Esophagus (tissue), 2 donors: ENCODE data around the gene ZC3H12D. TPM values are rescaled to one million over a fixed set of nuclear protein-coding genes. Genes with fewer than 3 reads are reported as not detected.

ENCODE experiments used
- H3K27ac ChIP-seq, 2 donors: one replicate each; pipeline ENCODE4 v1.5.1; 2013; ENCODE audit warnings: low read depth in 2 of 2, mild to moderate bottlenecking in 2 of 2, inconsistent platforms in 1 of 2, low read length in 1 of 2, moderate library complexity in 1 of 2
- H3K27me3 ChIP-seq, 2 donors: one replicate each; pipeline ENCODE4 v1.6.1; 2013; ENCODE audit warnings: low read length in 2 of 2, control low read depth in 1 of 2, mild to moderate bottlenecking in 1 of 2; ENCODE audit not compliant: insufficient read depth in 2 of 2, control insufficient read depth in 1 of 2
- H3K36me3 ChIP-seq, 2 donors: one replicate each; pipeline ENCODE4 v1.6.1; 2013; ENCODE audit warnings: low read length in 1 of 2; ENCODE audit not compliant: control insufficient read depth in 2 of 2, insufficient read depth in 2 of 2
- H3K4me1 ChIP-seq, 2 donors: one replicate each; pipeline ENCODE4 v1.6.1; 2013; ENCODE audit warnings: low read length in 1 of 2; ENCODE audit not compliant: control insufficient read depth in 2 of 2, insufficient read depth in 2 of 2
- H3K4me3 ChIP-seq, 2 donors: one replicate each; pipeline ENCODE4 v1.5.1; 2013; ENCODE audit warnings: low read length in 2 of 2, mild to moderate bottlenecking in 2 of 2, low read depth in 1 of 2, moderate library complexity in 1 of 2
- H3K9me3 ChIP-seq, 2 donors: one replicate each; pipeline ENCODE4 v1.6.1; 2013; ENCODE audit warnings: mild to moderate bottlenecking in 2 of 2, low read depth in 1 of 2, low read length in 1 of 2, moderate library complexity in 1 of 2; ENCODE audit not compliant: control insufficient read depth in 2 of 2, insufficient read depth in 1 of 2
- WGBS, 2 donors: extraction: QIAGEN DNeasy Blood & Tissue Kit; methylation state at CpG; one replicate each; pipeline ENCODE4 v1.1.7; 2013; 5-methylcytosine and 5-hydroxymethylcytosine counted together
- polyA plus RNA-seq, 2 donors: library from polyadenylated mRNA; stranded (reverse); fragments of 200-250 nt; gene quantifications; one replicate each; pipeline ENCODE4 v1.2.3, GENCODE V29; 2013
- donor health status: healthy with polysubstance abuse.
- donor health status: Bipolar disorder and iron deficiency.

The ZC3H12D gene
- polyA plus RNA-seq, 2 donors, result 0.20 to 0.29 TPM

- H3K9me3 ChIP-seq, result no peaks in the 10 kb centered on the region
- no peaks in the 10 kb centered on the region for H3K4me1 ChIP-seq
- H3K4me3 ChIP-seq, result no peak overlapping the region
- no peaks in the 10 kb centered on the region for H3K36me3 ChIP-seq
- 65 to 74% methylated on average over 6 of the region's 6 CpGs for WGBS, 2 donors
- H3K27me3 ChIP-seq, result no peaks in the 10 kb centered on the region
- H3K27ac ChIP-seq, result no peak overlapping the region
Observed at GRCh38 chr6:149476789-149477455, 7.9 kb downstream of the ZC3H12D start.

GRCh38 chr6:149474108-149474935 lies 10.5 kb downstream of the ZC3H12D start:
- 79 to 80% methylated on average over 30 of the region's 30 CpGs for WGBS, 2 donors
- Histone ChIP-seq H3K27me3 (no peaks in the 10 kb centered on the region), H3K9me3 (no peaks in the 10 kb centered on the region)

GRCh38 chr6:149473080-149474052 lies 11.4 kb downstream of the ZC3H12D start:
- H3K9me3 ChIP-seq, result no peaks in the 10 kb centered on the region
- no peaks in the 10 kb centered on the region for H3K27me3 ChIP-seq
- no peaks in the 10 kb centered on the region for H3K36me3 ChIP-seq
- H3K4me1 ChIP-seq, result no peaks in the 10 kb centered on the region
- 35 to 45% methylated on average over 21 of the region's 21 CpGs for WGBS, 2 donors
- H3K27ac ChIP-seq, result no peak overlapping the region
- no peak overlapping the region for H3K4me3 ChIP-seq

More at GRCh38 chr6:149474108-149474935, 10.5 kb downstream of the ZC3H12D start:
- Histone ChIP-seq H3K36me3 (no peaks in the 10 kb centered on the region), H3K4me3 (no peak overlapping the region), H3K27ac (no peak overlapping the region), H3K4me1 (no peaks in the 10 kb centered on the region)

- 91 to 94% methylated on average over 5 of the region's 5 CpGs for WGBS, 2 donors
- H3K27ac ChIP-seq, result no peak overlapping the region
- no peaks in the 10 kb centered on the region for H3K4me1 ChIP-seq
- no peaks in the 10 kb centered on the region for H3K9me3 ChIP-seq
- no peaks in the 10 kb centered on the region for H3K36me3 ChIP-seq
- H3K27me3 ChIP-seq, result no peaks in the 10 kb centered on the region
- H3K4me3 ChIP-seq, result no peak overlapping the region
Observed at GRCh38 chr6:149472241-149472640, 12.6 kb downstream of the ZC3H12D start.

GRCh38 chr6:149471801-149472200 lies 13.0 kb downstream of the ZC3H12D start:
- Histone ChIP-seq H3K4me1 (no peaks in the 10 kb centered on the region), H3K4me3 (no peak overlapping the region), H3K36me3 (no peaks in the 10 kb centered on the region), H3K9me3 (no peaks in the 10 kb centered on the region), H3K27ac (no peak overlapping the region), H3K27me3 (no peaks in the 10 kb centered on the region)
- WGBS, 2 donors, result 59 to 85% methylated on average over 3 of the region's 3 CpGs

- H3K4me3 ChIP-seq, result no peak overlapping the region
- H3K4me1 ChIP-seq, result no peaks in the 10 kb centered on the region
- H3K27ac ChIP-seq, result no peak overlapping the region
- no peaks in the 10 kb centered on the region for H3K36me3 ChIP-seq
- no peaks in the 10 kb centered on the region for H3K27me3 ChIP-seq
- 92 to 94% methylated on average over 2 of the region's 2 CpGs for WGBS, 2 donors
- no peaks in the 10 kb centered on the region for H3K9me3 ChIP-seq
Observed at GRCh38 chr6:149470948-149471347, 13.9 kb downstream of the ZC3H12D start.

- Histone ChIP-seq H3K4me1 (no peaks in the 10 kb centered on the region), H3K36me3 (no peaks in the 10 kb centered on the region), H3K4me3 (no peak overlapping the region), H3K27me3 (no peaks in the 10 kb centered on the region), H3K27ac (no peak overlapping the region), H3K9me3 (no peaks in the 10 kb centered on the region)
- 74 to 81% methylated on average over 2 of the region's 2 CpGs for WGBS, 2 donors
Observed at GRCh38 chr6:149468179-149468578, 16.6 kb downstream of the ZC3H12D start.

- Histone ChIP-seq H3K4me3 (no peak overlapping the region), H3K9me3 (no peaks in the 10 kb centered on the region), H3K27me3 (no peaks in the 10 kb centered on the region), H3K4me1 (no peaks in the 10 kb centered on the region), H3K36me3 (no peaks in the 10 kb centered on the region), H3K27ac (no peak overlapping the region)
- 81 to 84% methylated on average over 4 of the region's 4 CpGs for WGBS, 2 donors
Observed at GRCh38 chr6:149467265-149467664, 17.5 kb downstream of the ZC3H12D start.

- WGBS, 2 donors, result 33 to 46% methylated on average over 8 of the region's 8 CpGs
Observed at GRCh38 chr6:149464411-149464810, 20.4 kb downstream of the ZC3H12D start.

More at GRCh38 chr6:149464411-149464810, 20.4 kb downstream of the ZC3H12D start:
- Histone ChIP-seq H3K9me3 (no peaks in the 10 kb centered on the region), H3K36me3 (no peaks in the 10 kb centered on the region), H3K4me1 (no peaks in the 10 kb centered on the region), H3K4me3 (no peak overlapping the region), H3K27me3 (no peaks in the 10 kb centered on the region), H3K27ac (no peak overlapping the region)
